HepG2 (cell line): ENCODE measurements around the gene NINL. TPM values are rescaled to one million over a fixed set of nuclear protein-coding genes. Genes with fewer than 3 reads are reported as not detected.

Source experiments
- ATAC-seq: fragments of 200-7000 bp; cut with Tn5 transposase; 3 replicates; pipeline ENCODE4 v1.9.1; 2020; ENCODE audit warnings: mild to moderate bottlenecking, moderate library complexity
- BruUV-seq: library from RNA; stranded (reverse); fragments of 400-500 nt; replicated peaks from 2 replicates; lab custom pipeline; 2021; lab: Mats Ljungman, UMichigan
- CTCF ChIA-PET: fragments of 300-600 bp; formaldehyde crosslinking; extraction: SDS; loops from one replicate; lab custom pipeline; 2021; ENCODE audit warnings: low total read pairs, inconsistent platforms, low intra/inter-chr PET ratio; lab: Yijun Ruan, JAX
- POLR2A ChIA-PET: fragments of 350-600 bp; sonication (Branson Sonifier 250); formaldehyde crosslinking; loops from one replicate; lab custom pipeline; 2020; ENCODE audit warnings: antibody characterized with exemption, inconsistent platforms; lab: Yijun Ruan, JAX
- DNase-seq: peaks from one replicate; pipeline ENCODE4 v3.0.0-alpha.2; 2015; ENCODE audit warnings: low spot score
- FAIRE-seq: peaks from 3 replicates; lab custom pipeline; 2011; peaks lifted over from hg19 to GRCh38; lab: Jason Lieb, UNC
- H2AFZ ChIP-seq: one replicate; pipeline ENCODE4 v1.6.1; 2011; ENCODE audit warnings: low read length, inconsistent platforms
- H3K27ac ChIP-seq: fragments of 300-600 bp; 3 replicates; pipeline ENCODE4 v1.8.0; 2011; ENCODE audit warnings: mixed run types, mild to moderate bottlenecking, mixed read lengths, low read length, inconsistent platforms; ENCODE audit not compliant: insufficient read depth; ENCODE audit errors: extremely low read length
- H3K27me3 ChIP-seq, 2 experiments: fragments of 200-600 bp in 1 of 2; 2 replicates in 1 of 2; 3 replicates in 1 of 2; pipeline versions ENCODE4 v1.6.0 to v1.8.0; 2011; ENCODE audit warnings: low read length in 2 of 2, mild to moderate bottlenecking in 2 of 2, moderate library complexity in 2 of 2, inconsistent platforms in 1 of 2; ENCODE audit not compliant: insufficient read depth in 2 of 2, control insufficient read depth in 1 of 2
- H3K36me3 ChIP-seq, 2 experiments: fragments of 200-600 bp in 1 of 2; replicated peaks in 1 of 2; 2 replicates in 1 of 2; 3 replicates in 1 of 2; pipeline versions ENCODE4 v1.5.1 to v1.8.0; 2011; ENCODE audit warnings: low read length in 2 of 2, inconsistent platforms in 1 of 2; ENCODE audit not compliant: insufficient read depth in 2 of 2, control insufficient read depth in 1 of 2
- H3K4me1 ChIP-seq: 2 replicates; pipeline ENCODE4 v1.5.1; 2012; ENCODE audit warnings: low read length, inconsistent platforms; ENCODE audit not compliant: insufficient read depth
- H3K4me2 ChIP-seq: 2 replicates; pipeline ENCODE4 v1.6.0; 2011; ENCODE audit warnings: low read depth, low read length, inconsistent platforms
- H3K4me3 ChIP-seq, 3 experiments: fragments of 200-600 bp in 1 of 3; sonication (generic), shearing (Covaris generic) in 1 of 3; replicated peaks in 1 of 3; 2 replicates each; pipeline ENCODE4 v1.5.1; 2011 to 2016; ENCODE audit warnings: low read length in 3 of 3, inconsistent platforms in 2 of 3, low read depth in 2 of 3, mild to moderate bottlenecking in 2 of 3, control low read depth in 1 of 3, mixed read lengths in 1 of 3; ENCODE audit not compliant: insufficient read depth in 1 of 3
- H3K79me2 ChIP-seq: one replicate; pipeline ENCODE4 v1.6.1; 2011; ENCODE audit warnings: low read length, inconsistent platforms; ENCODE audit not compliant: insufficient read depth
- H3K9ac ChIP-seq: 2 replicates; pipeline ENCODE4 v1.6.0; 2011; ENCODE audit warnings: mild to moderate bottlenecking, low read depth, low read length, inconsistent platforms; ENCODE audit not compliant: insufficient read depth
- H3K9me3 ChIP-seq: 2 replicates; pipeline ENCODE4 v1.5.1; 2012; ENCODE audit warnings: mild to moderate bottlenecking, low read length
- H4K20me1 ChIP-seq: 2 replicates; pipeline ENCODE4 v1.6.0; 2011; ENCODE audit warnings: inconsistent platforms, mild to moderate bottlenecking, low read length, moderate library complexity; ENCODE audit not compliant: insufficient read depth
- AKAP8 ChIP-seq: sonication (generic); formaldehyde crosslinking; IDR thresholded peaks from 2 replicates; pipeline ENCODE4 v1.5.1; 2020; ENCODE audit warnings: mild to moderate bottlenecking, missing genetic modification reagents
- ATM ChIP-seq: fragments of 450-650 bp; IDR thresholded peaks from 2 replicates; pipeline ENCODE4 v1.7.1; 2017; ENCODE audit warnings: mild to moderate bottlenecking, borderline replicate concordance
- EED ChIP-seq: sonication (generic); formaldehyde crosslinking; IDR thresholded peaks from 2 replicates; pipeline ENCODE4 v1.5.0; 2020; ENCODE audit warnings: mild to moderate bottlenecking, missing genetic modification reagents
- HMG20A ChIP-seq: IDR thresholded peaks from 2 replicates; pipeline ENCODE4 v1.6.1; 2016; ENCODE audit warnings: borderline replicate concordance
- ZMAT3 ChIP-seq: sonication (generic); formaldehyde crosslinking; conservative IDR thresholded peaks from 2 replicates; pipeline ENCODE4 v1.7.0; 2021; ENCODE audit warnings: missing genetic modification reagents
- ZNF383 ChIP-seq: sonication (generic); formaldehyde crosslinking; IDR thresholded peaks from 2 replicates; pipeline ENCODE4 v1.4.0; 2020; ENCODE audit warnings: missing genetic modification reagents, mild to moderate bottlenecking, borderline replicate concordance
- ZNF468 ChIP-seq: sonication (generic); formaldehyde crosslinking; IDR thresholded peaks from 2 replicates; pipeline ENCODE4 v1.8.0; 2022; ENCODE audit warnings: mild to moderate bottlenecking, moderate library complexity, missing genetic modification reagents
- ZNF772 ChIP-seq: sonication (generic); formaldehyde crosslinking; IDR thresholded peaks from 2 replicates; pipeline ENCODE4 v1.5.0; 2020; ENCODE audit warnings: mild to moderate bottlenecking, missing genetic modification reagents
- WGBS: methylation state at CpG from one replicate; pipeline ENCODE4 v1.1.6; 2017; ENCODE audit warnings: low lambda C conversion rate; 5-methylcytosine and 5-hydroxymethylcytosine counted together
- in situ Hi-C: cut with HindIII; loops from 2 replicates; pipeline ENCODE4 v1.10.0; 2017; ENCODE audit warnings: low pct_unique_long_range_greater_than_20kb; ENCODE audit not compliant: extremely low pct_ligation_motif_present
- intact Hi-C: fragments of 100-400 bp; cut with micrococcal nuclease; formaldehyde crosslinking; loops from one replicate; pipeline ENCODE4 v1.10.0; 2022; ENCODE audit not compliant: unreplicated experiment
- polyA plus RNA-seq, 8 experiments: library from polyadenylated mRNA; depleted of rRNA in 3 of 8; stranded (reverse) in 7 of 8; unstranded in 1 of 8; fragments of >200 nt; fragmentation: Illumina TruSeq in 4 of 8; extraction: Trizol in 4 of 8; gene quantifications; 2 replicates each; pipeline versions ENCODE4 v1.2.1 to v1.2.3, GENCODE V29; 2011 to 2016; ENCODE audit warnings: low read depth in 4 of 8, missing spikeins in 1 of 8, mixed read lengths in 1 of 8; ENCODE audit not compliant: insufficient read depth in 1 of 8
- total RNA-seq, 5 experiments: library from RNA; depleted of rRNA; stranded (reverse); fragments of >200 nt; fragmentation: Illumina TruSeq; extraction: Trizol; gene quantifications; 2 replicates each; pipeline ENCODE4 v1.2.3, GENCODE V29; 2016; ENCODE audit warnings: low read depth in 1 of 5
- TF ChIP-seq, protein P1 (sequence below): sonication (generic); formaldehyde crosslinking; IDR thresholded peaks from 2 replicates; pipeline ENCODE4 v1.8.1; 2023; ENCODE audit warnings: mild to moderate bottlenecking, missing genetic modification reagents
- TF ChIP-seq, protein P2 (sequence below): sonication (generic); formaldehyde crosslinking; IDR thresholded peaks from 2 replicates; pipeline ENCODE4 v1.5.0; 2020; ENCODE audit warnings: mild to moderate bottlenecking, missing genetic modification reagents, borderline replicate concordance
- TF ChIP-seq, protein P3 (sequence below): sonication (generic); formaldehyde crosslinking; IDR thresholded peaks from 2 replicates; pipeline ENCODE4 v1.5.1; 2020; ENCODE audit warnings: mild to moderate bottlenecking, missing genetic modification reagents, borderline replicate concordance
- TF ChIP-seq, protein P4 (sequence below): sonication (generic); formaldehyde crosslinking; IDR thresholded peaks from 2 replicates; pipeline ENCODE4 v1.4.0; 2020; ENCODE audit warnings: missing genetic modification reagents, borderline replicate concordance

Gene NINL
- total and polyA plus RNA-seq, 2 of the 13 experiments (the other 11 are each of a cell fraction or from before 2014, with no cell fraction given) = 32.3 to 34.3 TPM

DNA sequence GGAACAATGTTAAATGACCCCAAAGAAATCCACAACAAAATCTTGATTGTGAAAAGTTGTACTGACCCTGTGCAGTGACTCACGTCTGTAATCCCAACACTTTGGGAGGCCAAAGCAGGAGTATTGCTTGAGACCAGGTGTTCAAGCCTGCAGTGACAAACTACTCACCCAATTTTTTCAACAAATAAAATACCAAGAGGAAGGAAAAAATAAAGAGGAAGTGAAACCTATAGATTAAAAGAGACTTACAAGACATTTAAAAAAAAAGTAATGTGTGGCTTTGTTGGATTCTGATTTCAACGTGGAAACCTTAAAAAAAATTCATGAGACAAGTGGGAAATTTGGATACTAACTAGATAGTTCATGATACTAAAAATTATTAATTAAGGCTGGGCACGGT is 146.0 kb downstream of the NINL start:
- BruUV-seq = no TSS peak
- no peaks in the 10 kb centered on the region for H3K27me3 ChIP-seq
- no peaks in the 10 kb centered on the region for H3K9me3 ChIP-seq
- WGBS = 95% methylated on average over 3 of the region's 3 CpGs
- ChIA-PET CTCF (no interaction called here), POLR2A (no interaction called here)
- no peak overlapping the region for H3K4me2 ChIP-seq
- ATAC-seq (no peak), DNase-seq (no peak), FAIRE-seq (no peak)
- H3K9ac ChIP-seq = no peak overlapping the region
- no peaks in the 10 kb centered on the region for H4K20me1 ChIP-seq
- no peaks in the 10 kb centered on the region for H3K79me2 ChIP-seq
- in situ Hi-C loops = no loop called here
- intact Hi-C loops = no loop called here
- no peak overlapping the region for H3K27ac ChIP-seq
- peaks cover 14 to 56% of the 10 kb centered on the region in 2 experiments for H3K36me3 ChIP-seq
- H3K4me3 ChIP-seq = no peak overlapping the region
- no peaks in the 10 kb centered on the region for H3K4me1 ChIP-seq
- H2AFZ ChIP-seq = no peak overlapping the region
- TF ChIP-seq, protein P1, sequence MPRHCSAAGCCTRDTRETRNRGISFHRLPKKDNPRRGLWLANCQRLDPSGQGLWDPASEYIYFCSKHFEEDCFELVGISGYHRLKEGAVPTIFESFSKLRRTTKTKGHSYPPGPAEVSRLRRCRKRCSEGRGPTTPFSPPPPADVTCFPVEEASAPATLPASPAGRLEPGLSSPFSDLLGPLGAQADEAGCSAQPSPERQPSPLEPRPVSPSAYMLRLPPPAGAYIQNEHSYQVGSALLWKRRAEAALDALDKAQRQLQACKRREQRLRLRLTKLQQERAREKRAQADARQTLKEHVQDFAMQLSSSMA (CRISPR knock-in tag) = no peak
- no peak for TF ChIP-seq ZNF772 (CRISPR knock-in tag)
- TF ChIP-seq, protein P2, sequence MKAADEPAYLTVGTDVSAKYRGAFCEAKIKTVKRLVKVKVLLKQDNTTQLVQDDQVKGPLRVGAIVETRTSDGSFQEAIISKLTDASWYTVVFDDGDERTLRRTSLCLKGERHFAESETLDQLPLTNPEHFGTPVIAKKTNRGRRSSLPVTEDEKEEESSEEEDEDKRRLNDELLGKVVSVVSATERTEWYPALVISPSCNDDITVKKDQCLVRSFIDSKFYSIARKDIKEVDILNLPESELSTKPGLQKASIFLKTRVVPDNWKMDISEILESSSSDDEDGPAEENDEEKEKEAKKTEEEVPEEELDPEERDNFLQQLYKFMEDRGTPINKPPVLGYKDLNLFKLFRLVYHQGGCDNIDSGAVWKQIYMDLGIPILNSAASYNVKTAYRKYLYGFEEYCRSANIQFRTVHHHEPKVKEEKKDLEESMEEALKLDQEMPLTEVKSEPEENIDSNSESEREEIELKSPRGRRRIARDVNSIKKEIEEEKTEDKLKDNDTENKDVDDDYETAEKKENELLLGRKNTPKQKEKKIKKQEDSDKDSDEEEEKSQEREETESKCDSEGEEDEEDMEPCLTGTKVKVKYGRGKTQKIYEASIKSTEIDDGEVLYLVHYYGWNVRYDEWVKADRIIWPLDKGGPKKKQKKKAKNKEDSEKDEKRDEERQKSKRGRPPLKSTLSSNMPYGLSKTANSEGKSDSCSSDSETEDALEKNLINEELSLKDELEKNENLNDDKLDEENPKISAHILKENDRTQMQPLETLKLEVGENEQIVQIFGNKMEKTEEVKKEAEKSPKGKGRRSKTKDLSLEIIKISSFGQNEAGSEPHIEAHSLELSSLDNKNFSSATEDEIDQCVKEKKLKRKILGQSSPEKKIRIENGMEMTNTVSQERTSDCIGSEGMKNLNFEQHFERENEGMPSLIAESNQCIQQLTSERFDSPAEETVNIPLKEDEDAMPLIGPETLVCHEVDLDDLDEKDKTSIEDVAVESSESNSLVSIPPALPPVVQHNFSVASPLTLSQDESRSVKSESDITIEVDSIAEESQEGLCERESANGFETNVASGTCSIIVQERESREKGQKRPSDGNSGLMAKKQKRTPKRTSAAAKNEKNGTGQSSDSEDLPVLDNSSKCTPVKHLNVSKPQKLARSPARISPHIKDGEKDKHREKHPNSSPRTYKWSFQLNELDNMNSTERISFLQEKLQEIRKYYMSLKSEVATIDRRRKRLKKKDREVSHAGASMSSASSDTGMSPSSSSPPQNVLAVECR (CRISPR knock-in tag) = no peak
- TF ChIP-seq HMG20A (CRISPR knock-in tag) = no peak
- TF ChIP-seq ZNF383 = no peak
- TF ChIP-seq, protein P3, sequence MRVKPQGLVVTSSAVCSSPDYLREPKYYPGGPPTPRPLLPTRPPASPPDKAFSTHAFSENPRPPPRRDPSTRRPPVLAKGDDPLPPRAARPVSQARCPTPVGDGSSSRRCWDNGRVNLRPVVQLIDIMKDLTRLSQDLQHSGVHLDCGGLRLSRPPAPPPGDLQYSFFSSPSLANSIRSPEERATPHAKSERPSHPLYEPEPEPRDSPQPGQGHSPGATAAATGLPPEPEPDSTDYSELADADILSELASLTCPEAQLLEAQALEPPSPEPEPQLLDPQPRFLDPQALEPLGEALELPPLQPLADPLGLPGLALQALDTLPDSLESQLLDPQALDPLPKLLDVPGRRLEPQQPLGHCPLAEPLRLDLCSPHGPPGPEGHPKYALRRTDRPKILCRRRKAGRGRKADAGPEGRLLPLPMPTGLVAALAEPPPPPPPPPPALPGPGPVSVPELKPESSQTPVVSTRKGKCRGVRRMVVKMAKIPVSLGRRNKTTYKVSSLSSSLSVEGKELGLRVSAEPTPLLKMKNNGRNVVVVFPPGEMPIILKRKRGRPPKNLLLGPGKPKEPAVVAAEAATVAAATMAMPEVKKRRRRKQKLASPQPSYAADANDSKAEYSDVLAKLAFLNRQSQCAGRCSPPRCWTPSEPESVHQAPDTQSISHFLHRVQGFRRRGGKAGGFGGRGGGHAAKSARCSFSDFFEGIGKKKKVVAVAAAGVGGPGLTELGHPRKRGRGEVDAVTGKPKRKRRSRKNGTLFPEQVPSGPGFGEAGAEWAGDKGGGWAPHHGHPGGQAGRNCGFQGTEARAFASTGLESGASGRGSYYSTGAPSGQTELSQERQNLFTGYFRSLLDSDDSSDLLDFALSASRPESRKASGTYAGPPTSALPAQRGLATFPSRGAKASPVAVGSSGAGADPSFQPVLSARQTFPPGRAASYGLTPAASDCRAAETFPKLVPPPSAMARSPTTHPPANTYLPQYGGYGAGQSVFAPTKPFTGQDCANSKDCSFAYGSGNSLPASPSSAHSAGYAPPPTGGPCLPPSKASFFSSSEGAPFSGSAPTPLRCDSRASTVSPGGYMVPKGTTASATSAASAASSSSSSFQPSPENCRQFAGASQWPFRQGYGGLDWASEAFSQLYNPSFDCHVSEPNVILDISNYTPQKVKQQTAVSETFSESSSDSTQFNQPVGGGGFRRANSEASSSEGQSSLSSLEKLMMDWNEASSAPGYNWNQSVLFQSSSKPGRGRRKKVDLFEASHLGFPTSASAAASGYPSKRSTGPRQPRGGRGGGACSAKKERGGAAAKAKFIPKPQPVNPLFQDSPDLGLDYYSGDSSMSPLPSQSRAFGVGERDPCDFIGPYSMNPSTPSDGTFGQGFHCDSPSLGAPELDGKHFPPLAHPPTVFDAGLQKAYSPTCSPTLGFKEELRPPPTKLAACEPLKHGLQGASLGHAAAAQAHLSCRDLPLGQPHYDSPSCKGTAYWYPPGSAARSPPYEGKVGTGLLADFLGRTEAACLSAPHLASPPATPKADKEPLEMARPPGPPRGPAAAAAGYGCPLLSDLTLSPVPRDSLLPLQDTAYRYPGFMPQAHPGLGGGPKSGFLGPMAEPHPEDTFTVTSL = no peak
- TF ChIP-seq EED (CRISPR knock-in tag) = no peak
- no peak for TF ChIP-seq ZNF468
- TF ChIP-seq ATM = no peak
- TF ChIP-seq, protein P4, sequence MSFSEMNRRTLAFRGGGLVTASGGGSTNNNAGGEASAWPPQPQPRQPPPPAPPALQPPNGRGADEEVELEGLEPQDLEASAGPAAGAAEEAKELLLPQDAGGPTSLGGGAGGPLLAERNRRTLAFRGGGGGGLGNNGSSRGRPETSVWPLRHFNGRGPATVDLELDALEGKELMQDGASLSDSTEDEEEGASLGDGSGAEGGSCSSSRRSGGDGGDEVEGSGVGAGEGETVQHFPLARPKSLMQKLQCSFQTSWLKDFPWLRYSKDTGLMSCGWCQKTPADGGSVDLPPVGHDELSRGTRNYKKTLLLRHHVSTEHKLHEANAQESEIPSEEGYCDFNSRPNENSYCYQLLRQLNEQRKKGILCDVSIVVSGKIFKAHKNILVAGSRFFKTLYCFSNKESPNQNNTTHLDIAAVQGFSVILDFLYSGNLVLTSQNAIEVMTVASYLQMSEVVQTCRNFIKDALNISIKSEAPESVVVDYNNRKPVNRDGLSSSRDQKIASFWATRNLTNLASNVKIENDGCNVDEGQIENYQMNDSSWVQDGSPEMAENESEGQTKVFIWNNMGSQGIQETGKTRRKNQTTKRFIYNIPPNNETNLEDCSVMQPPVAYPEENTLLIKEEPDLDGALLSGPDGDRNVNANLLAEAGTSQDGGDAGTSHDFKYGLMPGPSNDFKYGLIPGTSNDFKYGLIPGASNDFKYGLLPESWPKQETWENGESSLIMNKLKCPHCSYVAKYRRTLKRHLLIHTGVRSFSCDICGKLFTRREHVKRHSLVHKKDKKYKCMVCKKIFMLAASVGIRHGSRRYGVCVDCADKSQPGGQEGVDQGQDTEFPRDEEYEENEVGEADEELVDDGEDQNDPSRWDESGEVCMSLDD = no peak
- no peak for TF ChIP-seq ZMAT3 (CRISPR knock-in tag)
- TF ChIP-seq AKAP8 (CRISPR knock-in tag) = no peak
